Activated CD8-positive, alpha-beta memory T cell treated with anti-CD3 and anti-CD28 coated beads, Interleukin-2, amount 50 U/mL, for 4 hours (primary cell): ENCODE data around the gene AKAP9.
"Not testable (repeated sequence)": the region's sequence is repeated elsewhere in the genome, so short reads cannot be mapped to it uniquely, and the experiment has no call there.

Source experiments
- DNase-seq: peaks from one replicate; pipeline ENCODE4 v3.0.0-alpha.2; 2020

The AKAP9 gene

GRCh38 chr7:91940572-91941341, at the start of gene AKAP9:
TSS of gene AKAP9 (plus strand) at chr7:91940862. CDS start at chr7:91941100, 238 bp downstream.
- DNase-seq, result peak; percentile 89

DNA sequence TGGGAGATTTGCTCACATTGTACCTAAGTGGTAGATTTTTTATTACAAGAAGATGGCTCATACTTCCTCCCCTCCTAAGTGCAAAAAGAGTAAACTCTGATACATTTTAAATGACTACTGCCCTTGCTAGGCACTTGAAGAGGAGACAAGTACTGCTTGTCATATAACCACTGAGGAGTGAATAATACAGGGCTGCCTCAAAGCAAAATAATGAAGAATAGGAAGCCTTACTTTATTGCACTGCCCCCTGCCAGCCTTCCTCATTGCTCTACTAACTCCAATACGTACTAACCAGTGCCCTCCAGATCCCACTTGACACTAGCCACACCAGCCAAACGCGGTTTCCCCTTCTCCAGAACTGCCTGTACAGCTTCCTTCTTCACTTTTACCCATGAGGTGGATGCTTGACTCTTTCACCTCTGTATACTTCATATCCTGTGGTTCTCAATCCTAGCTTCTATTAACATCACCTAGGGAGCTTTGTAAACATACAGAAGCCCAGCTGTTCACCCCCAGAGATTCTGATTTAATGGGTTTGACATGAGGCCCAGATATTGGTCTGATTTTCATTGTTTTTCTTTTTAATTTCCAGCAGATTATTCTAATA, 48.5 kb upstream of the AKAP9 start:
- DNase-seq, result no peak

DNA sequence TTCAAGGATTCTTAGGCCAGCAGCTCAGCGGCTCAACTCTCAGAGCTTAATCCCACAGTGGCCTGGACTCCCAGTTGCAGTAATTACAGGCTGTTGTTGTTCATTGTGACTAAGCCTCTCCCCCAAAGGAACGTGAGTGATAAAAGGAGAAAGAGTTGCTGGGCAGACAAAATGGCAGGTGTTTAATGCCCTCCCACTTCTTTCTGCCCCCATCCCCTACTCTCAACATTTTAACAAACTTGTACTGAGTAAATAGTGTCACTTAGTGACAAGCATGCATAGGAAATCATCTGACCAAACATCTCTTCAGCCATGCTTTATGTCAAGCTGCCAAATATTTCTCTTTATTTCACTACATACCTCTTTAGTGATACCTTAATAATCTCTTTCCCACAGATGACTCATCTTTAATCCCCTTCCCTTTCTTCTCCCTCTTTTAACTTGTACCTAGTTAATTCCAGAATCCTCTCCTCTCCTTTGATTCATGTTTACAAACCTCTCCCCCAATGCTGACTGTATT, 47.8 kb upstream of the AKAP9 start:
- no peak for DNase-seq

DNA sequence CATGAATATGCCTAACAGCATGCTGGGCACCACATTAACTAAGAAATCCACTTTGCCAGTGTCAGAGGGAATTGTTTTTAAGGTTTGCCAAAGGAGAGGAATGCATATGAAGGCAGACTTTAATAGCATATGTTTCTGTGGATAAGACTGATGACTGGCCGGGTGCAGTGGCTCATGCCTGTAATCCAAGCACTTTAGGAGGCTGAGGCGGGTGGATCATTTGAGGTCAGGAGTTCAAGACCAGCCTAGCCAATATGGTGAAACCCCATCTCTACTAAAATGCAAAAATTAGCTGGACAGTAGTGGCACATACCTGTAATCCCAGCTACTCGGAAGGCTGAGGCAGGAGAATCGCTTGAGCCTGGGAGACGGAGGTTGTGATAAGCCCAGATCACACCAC, 47.0 kb upstream of the AKAP9 start:
- DNase-seq, result not testable (repeated sequence)

DNA sequence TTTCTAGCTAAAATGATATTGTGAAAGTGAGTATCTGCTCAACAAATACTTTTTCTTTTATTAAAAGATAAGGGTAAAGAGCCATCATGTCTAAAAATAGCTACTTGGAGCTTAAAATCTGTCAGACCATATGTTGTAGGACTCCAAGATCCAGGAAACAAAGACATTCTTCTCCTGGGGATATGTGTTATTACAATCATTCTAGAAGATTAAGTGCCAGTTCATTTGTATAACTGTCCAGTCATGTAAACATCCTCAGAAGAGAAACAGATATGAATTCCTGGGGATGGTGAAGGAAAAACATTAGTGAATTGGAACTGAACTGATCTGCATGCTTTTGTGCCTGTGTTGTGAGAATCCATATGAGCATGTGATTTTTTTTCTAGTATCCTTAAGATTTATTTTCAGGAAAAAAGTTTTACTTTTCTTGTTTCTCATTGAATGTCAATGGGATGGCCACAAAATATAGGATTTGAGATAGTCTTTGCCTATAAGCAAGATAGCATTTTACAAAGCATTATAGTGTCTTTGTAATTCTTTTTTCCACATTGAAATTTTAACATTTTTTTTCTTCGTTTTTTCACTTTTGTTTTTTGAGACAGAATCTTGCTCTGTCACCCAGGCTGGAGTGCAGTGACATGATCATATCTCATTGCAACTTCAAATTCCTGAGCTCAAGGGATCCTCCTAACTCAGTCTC, 45.7 kb upstream of the AKAP9 start:
- DNase-seq, result no peak

DNA sequence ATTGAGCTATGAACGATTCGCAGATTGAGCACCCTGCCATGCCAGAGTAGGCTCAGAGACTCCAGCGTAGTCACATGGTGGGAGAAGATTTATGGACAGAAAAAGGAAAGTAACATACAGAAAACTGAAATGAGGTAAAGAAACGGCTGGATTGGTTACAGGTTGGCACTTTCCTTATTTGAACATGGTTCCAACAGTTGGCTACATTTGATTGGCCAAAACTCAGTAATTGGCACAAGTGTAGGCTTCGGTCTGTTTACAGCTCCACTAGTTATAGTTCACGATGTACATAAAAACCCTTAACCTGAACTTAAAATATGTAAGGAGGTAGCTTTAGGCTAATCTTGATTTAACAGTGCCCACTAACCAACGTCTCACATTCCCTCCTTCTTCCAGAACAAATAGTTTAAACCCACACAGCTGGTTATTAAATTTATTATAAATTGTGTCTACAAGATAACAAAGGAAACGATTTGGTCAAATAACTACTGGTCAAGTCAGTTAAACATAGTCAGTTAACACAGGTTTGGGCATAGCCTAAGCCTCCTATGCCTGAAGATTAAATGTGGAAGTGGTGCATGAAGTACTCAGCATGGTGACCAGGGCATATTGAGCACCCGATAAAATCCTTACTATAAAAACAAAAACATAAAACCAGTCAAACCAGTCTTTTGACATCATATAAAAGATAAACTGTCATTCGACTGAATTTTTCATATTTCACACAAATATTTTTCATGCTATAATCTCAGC, 42.2 kb upstream of the AKAP9 start:
- DNase-seq, result no peak

DNA sequence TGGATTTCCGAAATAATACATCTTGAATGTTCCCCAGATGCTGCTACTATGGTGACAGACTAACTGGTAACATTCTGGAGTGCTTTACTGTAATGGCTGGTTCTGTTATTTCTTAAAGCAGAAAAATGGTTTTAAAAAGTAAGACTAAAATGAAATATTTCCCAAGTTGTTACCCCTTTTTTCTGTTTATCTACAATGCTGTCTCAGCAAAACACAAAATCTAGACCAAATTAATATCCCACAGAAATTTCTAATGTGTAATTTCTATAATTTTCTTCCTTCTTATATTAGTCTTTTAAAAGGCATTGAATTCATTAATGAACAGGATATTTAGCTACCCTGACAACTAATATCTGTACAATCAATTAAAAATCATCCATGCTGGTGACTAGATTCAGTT, 41.1 kb upstream of the AKAP9 start:
- DNase-seq, result no peak

DNA sequence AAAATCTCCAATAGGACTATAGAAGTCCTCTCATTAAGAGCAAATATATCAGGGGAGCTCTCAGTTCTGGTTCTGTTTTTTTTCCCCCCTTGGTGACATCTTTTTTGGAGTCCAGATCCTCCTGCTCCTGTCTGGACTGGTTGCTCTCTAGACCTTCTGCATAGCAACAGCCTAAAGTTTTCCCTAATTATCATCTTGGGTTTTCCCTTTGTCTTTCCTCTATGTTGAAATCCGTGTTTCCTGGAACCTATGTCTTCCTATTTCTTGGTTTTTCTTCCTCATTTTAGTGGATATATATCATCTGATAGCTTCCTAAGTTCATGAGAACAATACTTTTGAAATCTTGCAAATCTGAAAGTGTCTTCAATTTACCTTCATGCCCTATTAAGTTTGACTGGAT, 30.5 kb upstream of the AKAP9 start:
- no peak for DNase-seq

GRCh38 chr7:91911121-91911520, 29.5 kb upstream of the AKAP9 start:
- DNase-seq, result no peak

GRCh38 chr7:91912494-91912893, 28.2 kb upstream of the AKAP9 start:
- DNase-seq, result no peak

DNA sequence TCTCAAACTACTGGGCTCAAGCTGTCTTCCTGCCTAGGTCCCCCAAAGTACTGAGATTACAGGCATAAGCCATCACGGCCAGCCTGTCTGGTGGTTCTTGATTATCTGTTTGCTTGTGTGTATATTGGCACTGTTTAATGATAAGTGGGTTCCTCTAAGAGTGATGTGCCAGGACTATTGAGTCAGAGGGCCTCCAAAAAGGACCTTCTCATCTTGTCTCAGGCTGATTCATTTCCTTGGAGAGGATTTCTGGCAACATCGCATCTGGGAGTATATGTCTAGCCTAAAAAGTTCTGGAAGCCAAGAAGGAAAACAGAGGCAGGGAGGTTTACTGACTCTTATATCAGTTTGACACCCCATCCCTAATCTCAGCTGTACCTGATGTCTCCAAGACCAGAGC, 27.1 kb upstream of the AKAP9 start:
- no peak for DNase-seq

DNA sequence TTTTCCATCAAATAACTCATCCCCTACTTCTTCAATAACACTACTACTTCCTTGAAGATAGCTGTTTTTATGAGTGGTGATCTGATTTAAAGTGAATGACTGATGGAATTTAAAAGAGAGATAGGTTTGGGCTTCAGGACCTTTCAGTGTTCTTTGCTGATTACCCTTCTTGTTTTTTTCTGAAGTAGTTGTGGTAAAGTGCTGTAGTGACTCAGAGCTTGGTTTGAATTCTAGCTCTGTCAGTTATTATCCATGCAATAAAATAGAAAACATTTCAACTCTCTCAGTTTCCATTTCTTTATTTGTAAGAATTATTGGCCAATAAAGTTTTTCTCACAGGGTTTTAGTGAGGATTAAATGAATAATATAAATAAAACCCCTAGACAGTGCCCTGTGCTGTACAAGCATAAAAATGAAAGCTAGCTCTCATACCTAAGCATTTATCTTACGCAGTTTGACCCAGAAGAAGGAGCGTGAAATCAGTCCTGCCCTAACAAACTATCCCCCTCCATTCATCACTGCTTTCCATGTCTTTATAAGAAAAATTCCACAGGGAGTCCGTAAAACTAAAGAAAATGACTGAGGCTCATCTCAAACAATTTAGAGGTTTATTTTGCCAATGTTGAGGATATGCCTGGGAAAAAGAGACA, 25.1 kb upstream of the AKAP9 start:
- DNase-seq, result no peak

- DNase-seq, result no peak
Observed at GRCh38 chr7:91916051-91916440, 24.6 kb upstream of the AKAP9 start.

DNA sequence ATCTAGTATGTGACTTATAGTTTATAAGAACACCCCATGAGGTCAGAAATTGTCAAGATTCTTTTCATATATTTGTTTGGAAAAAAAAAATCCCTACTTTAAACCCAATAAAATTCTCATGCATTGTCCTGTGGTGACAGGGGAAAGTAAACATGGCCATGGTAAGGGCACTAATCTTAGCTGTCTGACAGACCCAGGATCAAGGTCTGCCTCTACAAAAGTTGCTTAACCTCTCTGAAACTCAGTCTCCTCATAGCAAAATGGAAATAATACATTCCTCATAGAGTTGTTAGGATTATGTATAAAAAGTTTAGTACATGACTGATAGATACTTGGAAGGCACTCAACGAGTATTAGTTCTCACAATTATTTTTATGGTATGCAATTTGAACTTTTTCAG, 22.3 kb upstream of the AKAP9 start:
- no peak for DNase-seq

- DNase-seq, result no peak
Observed at GRCh38 chr7:91922857-91923256, 17.8 kb upstream of the AKAP9 start.

- no peak for DNase-seq
Observed at GRCh38 chr7:91927912-91928311, 12.8 kb upstream of the AKAP9 start.

DNA sequence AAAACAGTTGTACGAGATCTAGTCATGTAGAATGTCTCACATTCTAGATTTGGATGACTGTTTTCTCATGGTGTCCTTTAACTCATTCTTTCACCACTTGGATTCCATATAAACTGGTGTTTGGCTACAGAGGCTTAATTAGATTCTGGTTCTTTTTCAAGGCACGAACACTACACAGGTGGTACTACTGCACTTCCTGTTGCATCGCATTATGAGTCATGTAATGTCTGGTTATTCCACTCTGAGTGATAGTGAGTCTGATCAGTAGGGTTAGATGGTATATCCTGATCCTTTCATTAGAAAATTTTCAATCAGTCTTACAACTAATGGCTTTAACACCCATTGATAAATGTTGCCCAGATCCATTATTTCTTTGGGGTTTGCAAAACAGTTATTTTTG, 11.2 kb upstream of the AKAP9 start:
- DNase-seq, result no peak

DNA sequence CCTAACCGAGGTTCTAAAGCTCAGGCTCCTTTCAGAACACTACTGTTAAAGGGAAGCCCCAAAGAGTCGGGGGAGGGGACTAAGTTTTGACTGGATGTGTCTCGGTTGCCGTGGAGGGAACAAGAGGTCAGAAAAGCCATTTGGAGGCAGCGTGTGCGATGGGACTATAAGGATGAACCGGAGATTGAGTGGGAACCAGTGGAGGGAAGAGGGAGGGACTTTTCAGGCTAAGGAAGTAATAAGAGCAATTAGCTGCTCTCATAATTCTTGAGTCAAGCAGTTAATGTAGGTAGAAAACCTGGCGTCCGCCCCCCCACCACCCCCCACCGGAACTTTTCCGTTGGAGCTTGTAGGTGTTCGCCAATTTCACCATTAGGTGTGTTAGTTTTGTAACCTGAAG, 491 bp upstream of the AKAP9 start:
- peak; percentile 24 for DNase-seq

- peak; percentile 39 for DNase-seq
Observed at GRCh38 chr7:91941450-91941849, 788 bp downstream of the AKAP9 start.

DNA sequence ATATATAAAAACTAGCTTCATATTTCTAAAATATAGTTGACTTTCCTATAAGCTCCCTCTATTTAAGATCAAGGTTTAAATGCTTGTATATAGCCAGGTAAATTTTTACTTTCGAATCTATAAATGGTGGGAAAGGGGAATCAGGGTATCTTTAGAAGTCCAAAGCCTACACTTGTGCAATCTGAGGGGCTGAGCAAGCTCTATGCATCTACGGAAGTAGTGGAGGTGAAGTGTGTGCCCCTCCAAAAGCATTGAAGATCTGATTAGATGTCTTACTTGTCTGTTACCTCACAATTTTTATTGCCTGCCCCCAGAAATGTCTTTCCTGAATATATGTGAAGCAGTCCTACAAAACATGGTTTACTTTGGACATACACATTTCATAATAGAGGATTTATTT, 1.6 kb downstream of the AKAP9 start:
- no peak for DNase-seq

- not testable (repeated sequence) for DNase-seq
Observed at GRCh38 chr7:91944970-91945369, 4.3 kb downstream of the AKAP9 start.

GRCh38 chr7:91945476-91945875, 4.8 kb downstream of the AKAP9 start:
- DNase-seq, result no peak

DNA sequence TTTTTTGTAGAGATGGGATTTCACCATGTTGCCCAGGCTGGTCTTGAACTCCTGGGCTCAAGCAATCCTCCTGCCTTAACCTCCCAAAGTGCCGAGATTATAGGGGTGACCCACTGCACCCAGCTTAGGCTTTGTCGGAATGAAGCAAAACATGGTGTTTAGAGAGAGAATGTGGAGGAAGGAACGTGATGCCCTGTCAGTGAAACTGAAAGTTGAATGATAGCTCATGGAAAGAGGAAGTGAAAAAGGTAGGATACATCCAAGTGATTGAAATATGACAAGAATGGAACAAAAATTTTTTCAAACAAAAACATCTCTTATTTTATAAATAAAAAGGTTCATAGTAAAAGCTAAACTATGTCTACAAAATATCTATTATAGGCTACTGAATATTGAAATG, 5.9 kb downstream of the AKAP9 start:
- DNase-seq, result no peak
